Activated CD4-positive, alpha-beta T cell treated with anti-CD3 and anti-CD28 coated beads for 36 hours (primary cell): ENCODE data around the gene GOLT1B. TPM values are rescaled to one million over a fixed set of nuclear protein-coding genes. Genes with fewer than 3 reads are reported as not detected.
A peak's percentile ranks its signal among the peaks of the same experiment; 100 is the strongest.

Source experiments
- ATAC-seq: fragments of 200-7000 bp; cut with Tn5 transposase; one replicate; pipeline ENCODE4 v1.10.0; 2021; ENCODE audit warnings: mild to moderate bottlenecking, moderate library complexity
- CTCF ChIA-PET: fragments of 350-600 bp; sonication (Branson Sonifier 250); formaldehyde crosslinking; loops from one replicate; lab custom pipeline; 2021; ENCODE audit warnings: antibody characterized with exemption; lab: Charles Lee
- POLR2A ChIA-PET: fragments of 350-600 bp; sonication (Branson Sonifier 250); formaldehyde crosslinking; loops from one replicate; lab custom pipeline; 2021; ENCODE audit warnings: antibody characterized with exemption, inconsistent platforms; lab: Charles Lee
- DNase-seq: peaks from one replicate; pipeline ENCODE4 v3.0.0-alpha.2; 2020
- H3K27ac Mint-ChIP-seq: one replicate; pipeline ENCODE4 v1.8.0; 2021; ENCODE audit warnings: mixed read lengths
- H3K27me3 Mint-ChIP-seq: one replicate; pipeline ENCODE4 v1.8.0; 2021; ENCODE audit warnings: mixed read lengths
- H3K36me3 Mint-ChIP-seq: one replicate; pipeline ENCODE4 v1.8.0; 2021; ENCODE audit warnings: low read depth, mixed read lengths
- H3K4me1 Mint-ChIP-seq: one replicate; pipeline ENCODE4 v1.8.0; 2021; ENCODE audit warnings: mixed read lengths
- H3K4me3 Mint-ChIP-seq: one replicate; pipeline ENCODE4 v1.8.0; 2021; ENCODE audit warnings: mild to moderate bottlenecking, moderate library complexity, mixed read lengths
- H3K9me3 Mint-ChIP-seq: one replicate; pipeline ENCODE4 v1.8.0; 2021; ENCODE audit warnings: low read depth, mixed read lengths
- intact Hi-C, 2 experiments: fragments of 100-400 bp; cut with DNase I in 1 of 2; cut with micrococcal nuclease in 1 of 2; formaldehyde crosslinking; loops; one replicate each; pipeline versions ENCODE4 v1.14.2 to v1.15.1; 2022 to 2024; cut with DNase I, micrococcal nuclease
- total RNA-seq, 2 experiments: library from RNA; stranded (reverse); gene quantifications; one replicate each; pipeline ENCODE4 v1.2.3, GENCODE V29; 2021

The GOLT1B gene
- total RNA-seq, 2 experiments from 2014 or later = 25.6 to 31.2 TPM

- intact Hi-C loops = no loop called here
- peaks cover 12% of the 10 kb centered on the region for H3K27me3 Mint-ChIP-seq
- ChIA-PET POLR2A (no interaction called here), CTCF (no interaction called here)
- no peak for DNase-seq
- H3K4me1 Mint-ChIP-seq = peaks cover 2% of the 10 kb centered on the region
- no peak for ATAC-seq
- peaks cover 6% of the 10 kb centered on the region for H3K36me3 Mint-ChIP-seq
- H3K4me3 Mint-ChIP-seq = no peak overlapping the region
- no peak overlapping the region for H3K27ac Mint-ChIP-seq
- H3K9me3 Mint-ChIP-seq = peaks cover 8% of the 10 kb centered on the region
These were observed 21.6 kb downstream of the GOLT1B start for GRCh38 chr12:21523148-21523547.

- ATAC-seq = no peak
- POLR2A ChIA-PET = no interaction called here
- Mint-ChIP-seq H3K36me3 (no peaks in the 10 kb centered on the region), H3K27ac (peak within 1 kb of the TSS; percentile 49), H3K9me3 (peaks cover 8% of the 10 kb centered on the region), H3K27me3 (peaks cover 31% of the 10 kb centered on the region), H3K4me1 (peaks cover 6% of the 10 kb centered on the region), H3K4me3 (peak within 1 kb of the TSS; percentile 57)
- intact Hi-C loops = no loop called here
- no peak for DNase-seq
- CTCF ChIA-PET = interaction anchor here (0.9 kb wide), 1 partner anchor 48 kb away, joined by 3 read pairs; no protein-coding TSS in a partner anchor
These were observed 24.5 kb downstream of the GOLT1B start, which contains the start of gene SPX for GRCh38 chr12:21526053-21526452. TSS of gene SPX (plus strand) at chr12:21526296. CDS start at chr12:21526473, 177 bp downstream.

GRCh38 chr12:21526721-21527345 is 25.2 kb downstream of the GOLT1B start:
- peaks cover 8% of the 10 kb centered on the region for H3K9me3 Mint-ChIP-seq
- no peaks in the 10 kb centered on the region for H3K36me3 Mint-ChIP-seq
- CTCF ChIA-PET = interaction anchor here (0.7 to 1.1 kb wide), 3 partner anchors 47 to 233 kb away, joined by 3 to 4 read pairs (median 3); no protein-coding TSS in a partner anchor
- POLR2A ChIA-PET = no interaction called here
- H3K27me3 Mint-ChIP-seq = peaks cover 35% of the 10 kb centered on the region
- intact Hi-C loops = no loop called here
- peak overlapping the region; percentile 57 for H3K4me3 Mint-ChIP-seq
- no peak for DNase-seq
- peak overlapping the region; percentile 49 for H3K27ac Mint-ChIP-seq
- H3K4me1 Mint-ChIP-seq = peaks cover 6% of the 10 kb centered on the region
- ATAC-seq = no peak

GRCh38 chr12:21527451-21528180 is 26.0 kb downstream of the GOLT1B start:
- Mint-ChIP-seq H3K4me1 (peaks cover 6% of the 10 kb centered on the region), H3K4me3 (peak overlapping the region; percentile 69), H3K27ac (no peak overlapping the region), H3K9me3 (peaks cover 8% of the 10 kb centered on the region), H3K27me3 (peaks cover 35% of the 10 kb centered on the region), H3K36me3 (no peaks in the 10 kb centered on the region)
- peak; percentile 81 for DNase-seq
- ChIA-PET CTCF (interaction anchor here (0.7 to 1.1 kb wide), 4 partner anchors 16 to 234 kb away, joined by 3 to 6 read pairs (median 4); no protein-coding TSS in a partner anchor), POLR2A (no interaction called here)
- intact Hi-C loops = no loop called here
- ATAC-seq = peak; percentile 97

- ChIA-PET POLR2A (no interaction called here), CTCF (no interaction called here)
- intact Hi-C loops = no loop called here
- Mint-ChIP-seq H3K27ac (no peak overlapping the region), H3K9me3 (peaks cover 8% of the 10 kb centered on the region), H3K27me3 (peaks cover 35% of the 10 kb centered on the region), H3K4me1 (peaks cover 6% of the 10 kb centered on the region), H3K36me3 (no peaks in the 10 kb centered on the region), H3K4me3 (no peak overlapping the region)
- ATAC-seq (no peak), DNase-seq (no peak)
These were observed 27.4 kb downstream of the GOLT1B start for GRCh38 chr12:21528953-21529352.

- Mint-ChIP-seq H3K36me3 (no peaks in the 10 kb centered on the region), H3K4me3 (no peak overlapping the region), H3K4me1 (peaks cover 6% of the 10 kb centered on the region), H3K27ac (no peak overlapping the region), H3K27me3 (peaks cover 35% of the 10 kb centered on the region), H3K9me3 (peaks cover 5% of the 10 kb centered on the region)
- DNase-seq (no peak), ATAC-seq (no peak)
- CTCF ChIA-PET = interaction anchor here (1.3 kb wide), 1 partner anchor 13 kb away, joined by 3 read pairs; no protein-coding TSS in a partner anchor
- POLR2A ChIA-PET = no interaction called here
- intact Hi-C loops = no loop called here
These were observed 27.9 kb downstream of the GOLT1B start for GRCh38 chr12:21529456-21529855.

- peaks cover under 1% of the 10 kb centered on the region for H3K27me3 Mint-ChIP-seq
- H3K4me1 Mint-ChIP-seq = peaks cover 6% of the 10 kb centered on the region
- intact Hi-C loops = no loop called here
- H3K9me3 Mint-ChIP-seq = no peaks in the 10 kb centered on the region
- H3K36me3 Mint-ChIP-seq = no peaks in the 10 kb centered on the region
- CTCF ChIA-PET = no interaction called here
- H3K27ac Mint-ChIP-seq = no peak overlapping the region
- no peak for DNase-seq
- H3K4me3 Mint-ChIP-seq = no peak overlapping the region
- POLR2A ChIA-PET = no interaction called here
- no peak for ATAC-seq
These were observed 36.6 kb downstream of the GOLT1B start for GRCh38 chr12:21538061-21538653.

GRCh38 chr12:21539797-21540196 is 38.2 kb downstream of the GOLT1B start:
- DNase-seq (no peak), ATAC-seq (peak; percentile 90)
- intact Hi-C loops = no loop called here
- CTCF ChIA-PET = no interaction called here
- no peaks in the 10 kb centered on the region for H3K9me3 Mint-ChIP-seq
- peaks cover 6% of the 10 kb centered on the region for H3K4me1 Mint-ChIP-seq
- H3K27ac Mint-ChIP-seq = no peak overlapping the region
- no peak overlapping the region for H3K4me3 Mint-ChIP-seq
- POLR2A ChIA-PET = no interaction called here
- H3K27me3 Mint-ChIP-seq = peaks cover 2% of the 10 kb centered on the region
- no peaks in the 10 kb centered on the region for H3K36me3 Mint-ChIP-seq

- CTCF ChIA-PET = no interaction called here
- Mint-ChIP-seq H3K27ac (no peak overlapping the region), H3K4me3 (no peak overlapping the region), H3K36me3 (no peaks in the 10 kb centered on the region), H3K9me3 (no peaks in the 10 kb centered on the region), H3K27me3 (peaks cover 2% of the 10 kb centered on the region), H3K4me1 (peaks cover 6% of the 10 kb centered on the region)
- POLR2A ChIA-PET = interaction anchor here (0.6 kb wide), 1 partner anchor 20 kb away, joined by 4 read pairs; no protein-coding TSS in a partner anchor
- ATAC-seq (no peak), DNase-seq (no peak)
- intact Hi-C loops = no loop called here
These were observed 40.2 kb downstream of the GOLT1B start for GRCh38 chr12:21541773-21542172.

GRCh38 chr12:21542403-21542802 is 40.8 kb downstream of the GOLT1B start:
- CTCF ChIA-PET = no interaction called here
- POLR2A ChIA-PET = no interaction called here
- H3K9me3 Mint-ChIP-seq = no peaks in the 10 kb centered on the region

GRCh38 chr12:21543151-21543550 is 41.6 kb downstream of the GOLT1B start:
- no peaks in the 10 kb centered on the region for H3K9me3 Mint-ChIP-seq
- DNase-seq (no peak), ATAC-seq (no peak)
- H3K27ac Mint-ChIP-seq = peak overlapping the region; percentile 8
- peaks cover 2% of the 10 kb centered on the region for H3K27me3 Mint-ChIP-seq
- CTCF ChIA-PET = no interaction called here
- POLR2A ChIA-PET = no interaction called here
- intact Hi-C loops = no loop called here
- no peak overlapping the region for H3K4me3 Mint-ChIP-seq
- no peaks in the 10 kb centered on the region for H3K36me3 Mint-ChIP-seq
- peaks cover 12% of the 10 kb centered on the region for H3K4me1 Mint-ChIP-seq

More at GRCh38 chr12:21542403-21542802, 40.8 kb downstream of the GOLT1B start:
- Mint-ChIP-seq H3K4me1 (peaks cover 9% of the 10 kb centered on the region), H3K27me3 (peaks cover 2% of the 10 kb centered on the region), H3K27ac (no peak overlapping the region), H3K36me3 (no peaks in the 10 kb centered on the region), H3K4me3 (no peak overlapping the region)
- intact Hi-C loops = no loop called here
- ATAC-seq (no peak), DNase-seq (no peak)
